DOHH2 (cell line): ENCODE measurements around the gene ARHGAP23.

Experiments
- EZH2phosphoT487 ChIP-seq: fragments of 200-600 bp; sonication (generic); IDR thresholded peaks from 2 replicates; pipeline ENCODE4 v1.6.1; 2017; ENCODE audit warnings: borderline replicate concordance, mild to moderate bottlenecking, antibody characterized with exemption, low read length, moderate library complexity, mixed read lengths
- TF ChIP-seq, protein P1 (sequence below): fragments of 200-600 bp; sonication (generic); IDR thresholded peaks from one replicate; pipeline ENCODE4 v1.5.1; 2014; ENCODE audit warnings: antibody characterized with exemption, mild to moderate bottlenecking, low read depth, low read length; ENCODE audit not compliant: poor library complexity, severe bottlenecking

- TF ChIP-seq, protein P1, sequence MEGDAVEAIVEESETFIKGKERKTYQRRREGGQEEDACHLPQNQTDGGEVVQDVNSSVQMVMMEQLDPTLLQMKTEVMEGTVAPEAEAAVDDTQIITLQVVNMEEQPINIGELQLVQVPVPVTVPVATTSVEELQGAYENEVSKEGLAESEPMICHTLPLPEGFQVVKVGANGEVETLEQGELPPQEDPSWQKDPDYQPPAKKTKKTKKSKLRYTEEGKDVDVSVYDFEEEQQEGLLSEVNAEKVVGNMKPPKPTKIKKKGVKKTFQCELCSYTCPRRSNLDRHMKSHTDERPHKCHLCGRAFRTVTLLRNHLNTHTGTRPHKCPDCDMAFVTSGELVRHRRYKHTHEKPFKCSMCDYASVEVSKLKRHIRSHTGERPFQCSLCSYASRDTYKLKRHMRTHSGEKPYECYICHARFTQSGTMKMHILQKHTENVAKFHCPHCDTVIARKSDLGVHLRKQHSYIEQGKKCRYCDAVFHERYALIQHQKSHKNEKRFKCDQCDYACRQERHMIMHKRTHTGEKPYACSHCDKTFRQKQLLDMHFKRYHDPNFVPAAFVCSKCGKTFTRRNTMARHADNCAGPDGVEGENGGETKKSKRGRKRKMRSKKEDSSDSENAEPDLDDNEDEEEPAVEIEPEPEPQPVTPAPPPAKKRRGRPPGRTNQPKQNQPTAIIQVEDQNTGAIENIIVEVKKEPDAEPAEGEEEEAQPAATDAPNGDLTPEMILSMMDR, result peak; percentile 3
- TF ChIP-seq EZH2phosphoT487, result no peak
These were observed 56.8 kb downstream of the ARHGAP23 start for GRCh38 chr17:38485146-38485468.
